ENCODE results near the gene ZBED4. TPM values are rescaled to one million over a fixed set of nuclear protein-coding genes. Genes with fewer than 3 reads are reported as not detected.

ZBED4 gene
- total and polyA plus RNA-seq, 12 donors, result 2.1 to 8.6 (median 5.6) TPM

GRCh38 chr22:49893025-49893424, 39.4 kb downstream of the ZBED4 start:
- intact Hi-C loops (cut with DNase I), result no loop called here
- 86 to 99% (median 97%) methylated on average over 4 of the region's 4 CpGs for WGBS, 4 donors
- H3K27me3 ChIP-seq, result no peaks in the 10 kb centered on the region
- no peaks in the 10 kb centered on the region for H3K9me3 ChIP-seq (replicated peaks in 1 of 3)
- no peak overlapping the region for H3K27ac ChIP-seq
- H3K4me1 ChIP-seq (replicated peaks in 1 of 2), result no peaks in the 10 kb centered on the region
- no peak overlapping the region for H3K4me3 ChIP-seq
- DNase-seq, result no peak
- no peak for TF ChIP-seq CTCF (IDR thresholded peaks at IDR 0.05)
- no peak for TF ChIP-seq POLR2A (IDR thresholded peaks at IDR 0.05)
- no peaks in the 10 kb centered on the region for H3K36me3 ChIP-seq (replicated peaks in 1 of 2)

GRCh38 chr22:49894322-49895054, 40.8 kb downstream of the ZBED4 start:
- H3K36me3 ChIP-seq (replicated peaks in 1 of 2), result no peaks in the 10 kb centered on the region
- 82 to 92% (median 87%) methylated on average over 8 of the region's 8 CpGs for WGBS, 4 donors
- intact Hi-C loops (cut with DNase I), result no loop called here
- DNase-seq, result no peak
- no peaks in the 10 kb centered on the region for H3K9me3 ChIP-seq (replicated peaks in 1 of 3)
- H3K4me3 ChIP-seq, result no peak overlapping the region
- H3K4me1 ChIP-seq (replicated peaks in 1 of 2), result no peaks in the 10 kb centered on the region
- TF ChIP-seq CTCF (IDR thresholded peaks at IDR 0.05) (no peak), POLR2A (IDR thresholded peaks at IDR 0.05) (no peak)
- H3K27ac ChIP-seq, result no peak overlapping the region
- H3K27me3 ChIP-seq, result no peaks in the 10 kb centered on the region

GRCh38 chr22:49896201-49896600, 42.6 kb downstream of the ZBED4 start:
- Histone ChIP-seq H3K27ac (no peak overlapping the region), H3K9me3 (replicated peaks in 1 of 3) (no peaks in the 10 kb centered on the region), H3K27me3 (no peaks in the 10 kb centered on the region), H3K4me1 (replicated peaks in 1 of 2) (no peaks in the 10 kb centered on the region), H3K4me3 (no peak overlapping the region), H3K36me3 (replicated peaks in 1 of 2) (peaks cover 0 to 4% of the 10 kb centered on the region in 2 donors)
- TF ChIP-seq CTCF (IDR thresholded peaks at IDR 0.05) (no peak), POLR2A (IDR thresholded peaks at IDR 0.05) (no peak)
- 91 to 98% (median 95%) methylated on average over 5 of the region's 5 CpGs for WGBS, 4 donors
- intact Hi-C loops (cut with DNase I), result no loop called here
- no peak for DNase-seq

GRCh38 chr22:49897015-49897684, 43.5 kb downstream of the ZBED4 start:
- Histone ChIP-seq H3K27me3 (no peaks in the 10 kb centered on the region), H3K9me3 (replicated peaks in 1 of 3) (no peaks in the 10 kb centered on the region), H3K4me3 (no peak overlapping the region), H3K36me3 (replicated peaks in 1 of 2) (peaks cover 0 to 5% of the 10 kb centered on the region in 2 donors), H3K27ac (no peak overlapping the region), H3K4me1 (replicated peaks in 1 of 2) (no peaks in the 10 kb centered on the region)
- no peak for DNase-seq
- intact Hi-C loops (cut with DNase I), result no loop called here
- TF ChIP-seq CTCF (IDR thresholded peaks at IDR 0.05) (no peak), POLR2A (IDR thresholded peaks at IDR 0.05) (no peak)
- WGBS, 4 donors, result 96 to 97% (median 97%) methylated on average over 8 of the region's 8 CpGs

Data from adrenal gland (tissue), 12 donors.